HG03575 (cell line): ENCODE results near the gene AMN.

Experiments used
- ATAC-seq: cut with Tn5 transposase; IDR thresholded peaks from one replicate; pipeline ENCODE4 v1.9.1; 2021; ENCODE audit not compliant: unreplicated experiment, insufficient number of reproducible peaks, low FRiP score; ENCODE audit errors: extremely low read depth

AMN gene

GRCh38 chr14:102938191-102938590 is 15.7 kb downstream of the AMN start:
- no peak for ATAC-seq

- no peak for ATAC-seq
Measured at GRCh38 chr14:102939329-102939728, 16.9 kb downstream of the AMN start.

- no peak for ATAC-seq
Measured at GRCh38 chr14:102939820-102940561, 17.5 kb downstream of the AMN start.

GRCh38 chr14:102940729-102941362 is 18.4 kb downstream of the AMN start:
- no peak for ATAC-seq

GRCh38 chr14:102941419-102942011 is 19.1 kb downstream of the AMN start:
- ATAC-seq: no peak

GRCh38 chr14:102942069-102942468 is 19.6 kb downstream of the AMN start:
- no peak for ATAC-seq

GRCh38 chr14:102943454-102943853 is 21.0 kb downstream of the AMN start:
- no peak for ATAC-seq

- no peak for ATAC-seq
Measured at GRCh38 chr14:102943979-102944378, 21.5 kb downstream of the AMN start.

- ATAC-seq: no peak
Measured at GRCh38 chr14:102944448-102945330, 22.2 kb downstream of the AMN start.

GRCh38 chr14:102945346-102946130 is 23.1 kb downstream of the AMN start:
- ATAC-seq: no peak

GRCh38 chr14:102947321-102948103 is 25.0 kb downstream of the AMN start:
- ATAC-seq: no peak

- ATAC-seq: no peak
Measured at GRCh38 chr14:102948698-102949061, 26.2 kb downstream of the AMN start.

- no peak for ATAC-seq
Measured at GRCh38 chr14:102949062-102949800, 26.8 kb downstream of the AMN start.

- no peak for ATAC-seq
Measured at GRCh38 chr14:102949801-102950451, 27.5 kb downstream of the AMN start.

- ATAC-seq: no peak
Measured at GRCh38 chr14:102951034-102951433, 28.6 kb downstream of the AMN start.

- no peak for ATAC-seq
Measured at GRCh38 chr14:102951799-102952198, 29.3 kb downstream of the AMN start.

- no peak for ATAC-seq
Measured at GRCh38 chr14:102952276-102952675, 29.8 kb downstream of the AMN start.
